Mucosa of descending colon (tissue), 3 donors: Measurements from ENCODE around the gene GTF2IRD1. TPM values are rescaled to one million over a fixed set of nuclear protein-coding genes. Genes with fewer than 3 reads are reported as not detected.
"Not testable (repeated sequence)": the region's sequence is repeated elsewhere in the genome, so short reads cannot be mapped to it uniquely, and the experiment has no call there.

Source experiments
- ATAC-seq: fragments of 200-7000 bp; cut with Tn5 transposase; one replicate; pipeline ENCODE4 v1.9.1; 2020; ENCODE audit warnings: mild to moderate bottlenecking, moderate library complexity
- DNase-seq, 3 donors: peaks; one replicate each; pipeline ENCODE4 v3.0.0-alpha.2; 2020
- H3K36me3 ChIP-seq: fragments of 200-600 bp; one replicate; pipeline ENCODE4 v1.8.0; 2021; ENCODE audit warnings: low read depth, mild to moderate bottlenecking
- H3K4me1 ChIP-seq: fragments of 200-600 bp; one replicate; pipeline ENCODE4 v1.8.0; 2021; ENCODE audit warnings: low read depth, mild to moderate bottlenecking
- H3K4me3 ChIP-seq: fragments of 200-600 bp; one replicate; pipeline ENCODE4 v1.8.0; 2021; ENCODE audit warnings: mild to moderate bottlenecking
- H3K9me3 ChIP-seq: fragments of 200-600 bp; one replicate; pipeline ENCODE4 v1.8.0; 2021; ENCODE audit warnings: mild to moderate bottlenecking
- intact Hi-C, 2 donors: fragments of 100-400 bp; cut with DNase I in 1 of 2; cut with micrococcal nuclease in 1 of 2; formaldehyde crosslinking; loops; one replicate each; pipeline versions ENCODE4 v1.11.0 to v1.11.1; 2022; cut with DNase I, micrococcal nuclease
- total RNA-seq, 3 donors: library from RNA; stranded (reverse); fragmentation: NEBNext Ultra II Directional in 2 of 3; extraction: Animal tissue kit (Norgen Biotek cat#: 25700) in 2 of 3; gene quantifications; one replicate each; pipeline versions ENCODE4 v1.2.1 to v1.2.4, GENCODE V29; 2021 to 2023
- TF ChIP-seq, protein P1 (sequence below): fragments of 200-600 bp; IDR thresholded peaks from one replicate; pipeline ENCODE4 v1.8.0; 2022; ENCODE audit warnings: antibody characterized with exemption, mild to moderate bottlenecking
- donor health status: DM: no; HTN: no; CAD: no; lungs with moderate emphysema.
- donor health status: DM: no; HTN: no; CAD: no.
- donor health status: DM: no; HTN: yes; CAD: no.

Gene GTF2IRD1
- total RNA-seq, 3 donors from 2014 or later = 10.5 to 30.7 (median 12.7) TPM

GRCh38 chr7:74438327-74438726 is 15.4 kb upstream of the GTF2IRD1 start:
- intact Hi-C loops = no loop called here
- ATAC-seq (no peak), DNase-seq (no peak)
- no peaks in the 10 kb centered on the region for H3K36me3 ChIP-seq
- no peak overlapping the region for H3K4me3 ChIP-seq
- TF ChIP-seq, protein P1, sequence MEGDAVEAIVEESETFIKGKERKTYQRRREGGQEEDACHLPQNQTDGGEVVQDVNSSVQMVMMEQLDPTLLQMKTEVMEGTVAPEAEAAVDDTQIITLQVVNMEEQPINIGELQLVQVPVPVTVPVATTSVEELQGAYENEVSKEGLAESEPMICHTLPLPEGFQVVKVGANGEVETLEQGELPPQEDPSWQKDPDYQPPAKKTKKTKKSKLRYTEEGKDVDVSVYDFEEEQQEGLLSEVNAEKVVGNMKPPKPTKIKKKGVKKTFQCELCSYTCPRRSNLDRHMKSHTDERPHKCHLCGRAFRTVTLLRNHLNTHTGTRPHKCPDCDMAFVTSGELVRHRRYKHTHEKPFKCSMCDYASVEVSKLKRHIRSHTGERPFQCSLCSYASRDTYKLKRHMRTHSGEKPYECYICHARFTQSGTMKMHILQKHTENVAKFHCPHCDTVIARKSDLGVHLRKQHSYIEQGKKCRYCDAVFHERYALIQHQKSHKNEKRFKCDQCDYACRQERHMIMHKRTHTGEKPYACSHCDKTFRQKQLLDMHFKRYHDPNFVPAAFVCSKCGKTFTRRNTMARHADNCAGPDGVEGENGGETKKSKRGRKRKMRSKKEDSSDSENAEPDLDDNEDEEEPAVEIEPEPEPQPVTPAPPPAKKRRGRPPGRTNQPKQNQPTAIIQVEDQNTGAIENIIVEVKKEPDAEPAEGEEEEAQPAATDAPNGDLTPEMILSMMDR = no peak
- no peaks in the 10 kb centered on the region for H3K9me3 ChIP-seq
- H3K4me1 ChIP-seq = no peaks in the 10 kb centered on the region

DNA sequence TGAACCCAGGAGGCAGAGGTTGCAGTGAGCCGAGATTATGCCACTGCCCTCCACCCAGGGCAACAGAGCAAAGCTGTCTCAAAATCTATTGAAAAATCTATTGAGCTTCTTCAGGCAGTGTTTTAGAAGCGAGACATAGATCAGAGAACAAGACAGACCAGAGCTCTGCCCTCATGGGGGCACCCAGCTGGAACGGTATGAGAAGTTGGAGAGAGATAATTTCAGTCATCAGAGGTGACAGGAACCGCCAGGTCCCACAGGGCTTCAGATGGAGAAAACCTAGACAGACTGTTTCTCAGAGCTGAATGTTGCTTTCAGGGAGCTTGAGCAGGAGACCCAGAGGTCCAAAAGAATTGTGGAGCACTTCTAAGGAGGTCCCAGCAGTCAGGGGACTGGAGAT is 14.2 kb upstream of the GTF2IRD1 start:
- ATAC-seq (no peak), DNase-seq (no peak)
- intact Hi-C loops = no loop called here
- Histone ChIP-seq H3K4me3 (no peak overlapping the region), H3K4me1 (no peaks in the 10 kb centered on the region), H3K9me3 (no peaks in the 10 kb centered on the region), H3K36me3 (no peaks in the 10 kb centered on the region)
- TF ChIP-seq, protein P1 = no peak

GRCh38 chr7:74440143-74440542 is 13.6 kb upstream of the GTF2IRD1 start:
- not testable (repeated sequence) for H3K4me1 ChIP-seq, H3K4me3 ChIP-seq, H3K9me3 ChIP-seq, H3K36me3 ChIP-seq, ATAC-seq, DNase-seq
- intact Hi-C loops = loop anchor here in 1 of 2 donors (10.0 kb wide), 1 partner anchor 95 kb away; no protein-coding TSS in a partner anchor

- DNase-seq (no peak), ATAC-seq (no peak)
- Histone ChIP-seq H3K4me3 (no peak overlapping the region), H3K4me1 (no peaks in the 10 kb centered on the region), H3K9me3 (no peaks in the 10 kb centered on the region), H3K36me3 (no peaks in the 10 kb centered on the region)
- intact Hi-C loops = loop anchor here in 1 of 2 donors (10.0 kb wide), 1 partner anchor 93 kb away; no protein-coding TSS in a partner anchor
- TF ChIP-seq, protein P1 = no peak
Observed at GRCh38 chr7:74441801-74442200, 11.9 kb upstream of the GTF2IRD1 start.

GRCh38 chr7:74443543-74444247 is 10.0 kb upstream of the GTF2IRD1 start:
- DNase-seq (no peak), ATAC-seq (no peak)
- no peaks in the 10 kb centered on the region for H3K36me3 ChIP-seq
- H3K4me1 ChIP-seq = no peaks in the 10 kb centered on the region
- no peak overlapping the region for H3K4me3 ChIP-seq
- TF ChIP-seq, protein P1 = no peak
- intact Hi-C loops = loop anchor here in 1 of 2 donors (10.0 kb wide), 1 partner anchor 91 kb away; no protein-coding TSS in a partner anchor
- H3K9me3 ChIP-seq = no peaks in the 10 kb centered on the region

- Histone ChIP-seq H3K4me1 (peaks cover 12% of the 10 kb centered on the region), H3K36me3 (no peaks in the 10 kb centered on the region), H3K4me3 (no peak overlapping the region), H3K9me3 (no peaks in the 10 kb centered on the region)
- DNase-seq (no peak), ATAC-seq (no peak)
- intact Hi-C loops = loop anchor here in 1 of 2 donors (10.0 kb wide), 1 partner anchor 86 kb away; no protein-coding TSS in a partner anchor
- TF ChIP-seq, protein P1 = no peak
Observed at GRCh38 chr7:74449144-74449543, 4.6 kb upstream of the GTF2IRD1 start.
